Activated T-helper 1 cell treated with Interleukin-2 at 50 U/mL for 16 hours (primary cell): ENCODE data around the gene OTUB1.

Source experiments
- DNase-seq: peaks from one replicate; pipeline ENCODE4 v3.0.0-alpha.2; 2020; ENCODE audit warnings: low read depth

The OTUB1 gene

GRCh38 chr11:63974259-63975143 lies 11.7 kb upstream of the OTUB1 start, which contains the start of gene COX8A:
TSS of gene COX8A (plus strand) at chr11:63974620. CDS start at chr11:63974681, 61 bp downstream.
- DNase-seq: peak; percentile 88

- no peak for DNase-seq
Observed at GRCh38 chr11:63978551-63979239, 7.5 kb upstream of the OTUB1 start.

- no peak for DNase-seq
Observed at GRCh38 chr11:63979426-63979825, 6.8 kb upstream of the OTUB1 start.

GRCh38 chr11:63985812-63986155 lies 454 bp upstream of the OTUB1 start:
- peak; percentile 60 for DNase-seq

GRCh38 chr11:63986932-63987513 lies 785 bp downstream of the OTUB1 start:
- DNase-seq: no peak

- DNase-seq: no peak
Observed at GRCh38 chr11:63991558-63991957, 5.3 kb downstream of the OTUB1 start.

GRCh38 chr11:63993100-63993499 lies 6.9 kb downstream of the OTUB1 start:
- DNase-seq: no peak

GRCh38 chr11:63993993-63994392 lies 7.8 kb downstream of the OTUB1 start:
- no peak for DNase-seq

- DNase-seq: no peak
Observed at GRCh38 chr11:63996512-63996911, 10.3 kb downstream of the OTUB1 start.

GRCh38 chr11:63997104-63997700 lies 11.0 kb downstream of the OTUB1 start:
- DNase-seq: no peak

GRCh38 chr11:63997801-63998337 lies 11.6 kb downstream of the OTUB1 start:
- no peak for DNase-seq

GRCh38 chr11:63998558-63999348 lies 12.5 kb downstream of the OTUB1 start:
- no peak for DNase-seq

- DNase-seq: peak; percentile 48
Observed at GRCh38 chr11:63999349-64000025, 13.2 kb downstream of the OTUB1 start.

- peak; percentile 67 for DNase-seq
Observed at GRCh38 chr11:64000026-64000739, 13.9 kb downstream of the OTUB1 start.

GRCh38 chr11:64000740-64001483 lies 14.7 kb downstream of the OTUB1 start:
- DNase-seq: no peak

GRCh38 chr11:64001484-64002420 lies 15.5 kb downstream of the OTUB1 start:
- no peak for DNase-seq

GRCh38 chr11:64003807-64004589 lies 17.8 kb downstream of the OTUB1 start:
- no peak for DNase-seq
